PFSK-1 (cell line): ENCODE results near the gene TOR1A.

Experiments used
- POLR2AphosphoS5 ChIP-seq: IDR thresholded peaks from 2 replicates; pipeline ENCODE4 v1.6.1; 2012; ENCODE audit warnings: low read depth, mild to moderate bottlenecking, control low read depth, low read length, moderate library complexity
- SIN3A ChIP-seq: IDR thresholded peaks from 2 replicates; pipeline ENCODE4 v1.6.1; 2012; ENCODE audit warnings: mild to moderate bottlenecking, low read length, moderate library complexity, borderline replicate concordance; ENCODE audit not compliant: insufficient read depth
- TF ChIP-seq, protein P1 (sequence below), 2 experiments: IDR thresholded peaks; 2 replicates each; pipeline versions ENCODE4 v1.6.1 to v1.8.0; 2011 to 2012; ENCODE audit warnings: low read depth in 2 of 2, low read length in 2 of 2, control low read depth in 1 of 2, inconsistent platforms in 1 of 2, mild to moderate bottlenecking in 1 of 2, moderate library complexity in 1 of 2; ENCODE audit not compliant: insufficient read depth in 1 of 2

DNA sequence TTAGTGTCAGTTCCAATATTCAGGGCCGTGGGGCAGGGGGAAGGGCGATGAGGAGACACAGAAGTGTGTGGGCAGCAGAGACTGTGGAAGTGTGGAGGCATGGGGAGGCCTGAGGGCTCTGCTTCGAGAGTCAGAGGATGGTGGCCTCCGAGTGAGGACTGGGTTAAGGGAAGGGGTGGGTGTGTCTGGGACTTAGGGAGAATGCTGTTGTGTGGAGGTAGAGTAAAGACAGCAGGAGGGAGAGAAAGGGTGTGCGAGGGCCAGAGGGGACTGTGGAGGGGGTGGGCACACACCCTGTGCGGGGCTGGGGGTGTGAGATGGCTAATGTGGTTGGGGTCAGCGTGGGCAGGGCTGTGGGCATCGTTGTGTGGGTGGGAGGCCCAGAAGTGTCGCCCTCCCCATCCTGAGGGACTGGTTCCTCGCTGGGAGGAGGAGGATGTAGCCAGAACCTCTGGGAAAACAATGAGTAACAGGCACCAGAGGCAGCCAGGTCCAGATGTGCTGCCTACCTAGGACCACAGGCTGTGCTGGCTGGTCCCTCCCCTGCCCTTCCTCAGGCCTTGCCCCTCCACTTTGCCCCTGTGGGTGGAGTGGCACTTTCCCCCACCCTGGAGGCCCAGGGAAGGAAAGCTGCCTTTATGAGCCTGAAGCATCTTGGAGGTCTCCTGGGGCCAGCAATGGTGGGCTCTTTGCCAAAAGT is 15.5 kb upstream of the TOR1A start:
- no peak for TF ChIP-seq POLR2AphosphoS5
- TF ChIP-seq, protein P1, sequence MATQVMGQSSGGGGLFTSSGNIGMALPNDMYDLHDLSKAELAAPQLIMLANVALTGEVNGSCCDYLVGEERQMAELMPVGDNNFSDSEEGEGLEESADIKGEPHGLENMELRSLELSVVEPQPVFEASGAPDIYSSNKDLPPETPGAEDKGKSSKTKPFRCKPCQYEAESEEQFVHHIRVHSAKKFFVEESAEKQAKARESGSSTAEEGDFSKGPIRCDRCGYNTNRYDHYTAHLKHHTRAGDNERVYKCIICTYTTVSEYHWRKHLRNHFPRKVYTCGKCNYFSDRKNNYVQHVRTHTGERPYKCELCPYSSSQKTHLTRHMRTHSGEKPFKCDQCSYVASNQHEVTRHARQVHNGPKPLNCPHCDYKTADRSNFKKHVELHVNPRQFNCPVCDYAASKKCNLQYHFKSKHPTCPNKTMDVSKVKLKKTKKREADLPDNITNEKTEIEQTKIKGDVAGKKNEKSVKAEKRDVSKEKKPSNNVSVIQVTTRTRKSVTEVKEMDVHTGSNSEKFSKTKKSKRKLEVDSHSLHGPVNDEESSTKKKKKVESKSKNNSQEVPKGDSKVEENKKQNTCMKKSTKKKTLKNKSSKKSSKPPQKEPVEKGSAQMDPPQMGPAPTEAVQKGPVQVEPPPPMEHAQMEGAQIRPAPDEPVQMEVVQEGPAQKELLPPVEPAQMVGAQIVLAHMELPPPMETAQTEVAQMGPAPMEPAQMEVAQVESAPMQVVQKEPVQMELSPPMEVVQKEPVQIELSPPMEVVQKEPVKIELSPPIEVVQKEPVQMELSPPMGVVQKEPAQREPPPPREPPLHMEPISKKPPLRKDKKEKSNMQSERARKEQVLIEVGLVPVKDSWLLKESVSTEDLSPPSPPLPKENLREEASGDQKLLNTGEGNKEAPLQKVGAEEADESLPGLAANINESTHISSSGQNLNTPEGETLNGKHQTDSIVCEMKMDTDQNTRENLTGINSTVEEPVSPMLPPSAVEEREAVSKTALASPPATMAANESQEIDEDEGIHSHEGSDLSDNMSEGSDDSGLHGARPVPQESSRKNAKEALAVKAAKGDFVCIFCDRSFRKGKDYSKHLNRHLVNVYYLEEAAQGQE (IDR thresholded peaks at IDR 0.05; ENCODE audit: insufficient read depth in 1 of 2, low read depth in 2 of 2, low read length in 2 of 2): no peak
- no peak for TF ChIP-seq SIN3A
